GM21423 (cell line): ENCODE results near the gene NCKAP5.

Experiments used
- ATAC-seq: cut with Tn5 transposase; IDR thresholded peaks from one replicate; pipeline ENCODE4 v1.9.1; 2021; ENCODE audit warnings: mild to moderate bottlenecking, moderate library complexity; ENCODE audit not compliant: unreplicated experiment

Gene NCKAP5

GRCh38 chr2:133123904-133124303, 444.4 kb downstream of the NCKAP5 start:
- ATAC-seq = no peak

GRCh38 chr2:133123393-133123792, 444.9 kb downstream of the NCKAP5 start:
- ATAC-seq = no peak

DNA sequence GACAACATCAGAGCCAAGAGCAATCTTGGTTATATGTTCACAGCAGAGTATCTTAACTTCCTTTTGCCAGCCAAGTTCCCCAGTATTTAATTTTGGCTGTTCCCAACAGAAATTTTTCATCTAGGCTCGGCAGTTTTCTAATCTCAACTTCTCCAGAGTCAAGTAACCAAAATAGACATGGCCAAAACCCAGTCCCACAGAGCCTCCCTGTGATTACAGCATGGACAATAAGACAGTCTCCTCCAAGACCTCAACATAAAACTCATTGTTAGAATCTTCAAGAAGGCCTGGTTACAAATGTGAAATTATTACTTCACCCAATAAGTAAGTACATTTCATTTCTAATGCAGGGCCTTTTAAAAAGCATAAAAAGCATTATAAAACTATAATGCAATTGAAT, 445.7 kb downstream of the NCKAP5 start:
- ATAC-seq = no peak

- ATAC-seq = no peak
Measured at GRCh38 chr2:133120310-133120709, 448.0 kb downstream of the NCKAP5 start.

DNA sequence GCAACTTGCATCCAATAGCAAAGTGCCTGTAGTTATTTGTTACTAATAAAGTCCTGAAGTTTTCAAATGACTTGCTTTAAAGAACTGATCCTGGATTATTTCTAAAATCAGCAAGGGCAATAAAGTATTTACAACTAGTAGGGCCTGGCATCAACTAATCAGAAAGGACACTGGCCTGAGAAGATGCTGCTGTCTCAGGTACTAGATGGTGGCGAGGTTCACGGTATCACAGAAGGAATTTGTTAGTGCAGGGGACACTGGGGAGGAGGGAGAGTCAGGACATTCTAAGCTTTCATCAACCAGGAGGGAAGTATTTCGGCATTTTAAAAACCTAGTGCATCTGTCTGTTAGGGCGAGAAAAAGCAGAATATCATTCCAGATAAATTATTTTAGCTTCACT, 458.1 kb downstream of the NCKAP5 start:
- no peak for ATAC-seq

- ATAC-seq = no peak
Measured at GRCh38 chr2:133109772-133110171, 458.5 kb downstream of the NCKAP5 start.

- no peak for ATAC-seq
Measured at GRCh38 chr2:133107058-133107815, 461.0 kb downstream of the NCKAP5 start.

GRCh38 chr2:133104871-133105270, 463.4 kb downstream of the NCKAP5 start:
- no peak for ATAC-seq

DNA sequence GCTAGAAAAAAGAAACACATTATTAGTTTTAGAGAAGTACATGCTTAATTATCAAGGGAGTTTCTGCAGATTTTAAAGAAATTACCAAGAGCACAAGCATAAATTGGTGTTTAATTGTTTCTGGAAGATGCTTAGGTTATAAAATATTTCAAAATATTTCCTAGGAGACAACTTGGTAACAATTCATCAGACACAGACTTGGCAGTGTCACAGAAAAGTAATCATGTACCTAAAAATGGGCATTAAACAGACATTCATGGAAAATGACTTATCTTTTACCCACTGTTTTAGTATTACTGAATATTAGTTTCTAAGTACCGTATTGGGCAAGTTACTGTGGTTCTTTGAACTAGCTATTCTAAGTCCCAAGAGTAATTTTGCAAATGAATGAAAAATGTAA, 469.5 kb downstream of the NCKAP5 start:
- ATAC-seq = no peak

- ATAC-seq = no peak
Measured at GRCh38 chr2:133097666-133098065, 470.6 kb downstream of the NCKAP5 start.

GRCh38 chr2:133092571-133092970, 475.7 kb downstream of the NCKAP5 start:
- no peak for ATAC-seq

- ATAC-seq = no peak
Measured at GRCh38 chr2:133090358-133090757, 477.9 kb downstream of the NCKAP5 start.

DNA sequence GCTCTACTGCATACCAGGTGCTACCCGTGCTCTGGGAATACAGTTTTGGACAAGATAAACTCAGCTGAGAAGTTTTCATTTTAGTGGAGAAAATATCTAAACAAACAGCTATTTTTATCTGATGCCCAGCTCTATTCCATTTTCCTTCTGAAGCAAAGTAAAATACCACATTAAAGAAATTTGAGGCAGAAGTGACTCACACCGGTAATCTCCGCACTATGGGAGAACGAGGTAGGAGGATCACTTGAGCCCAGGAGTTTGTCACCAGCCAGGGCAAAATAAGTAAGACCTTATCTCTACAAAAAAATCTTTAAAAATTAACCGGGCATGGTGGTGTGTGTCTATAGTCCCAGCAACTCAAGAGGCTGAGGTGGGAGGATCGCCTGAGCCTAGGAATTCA, 482.1 kb downstream of the NCKAP5 start:
- ATAC-seq = no peak

GRCh38 chr2:133085646-133086045, 482.6 kb downstream of the NCKAP5 start:
- ATAC-seq = no peak

DNA sequence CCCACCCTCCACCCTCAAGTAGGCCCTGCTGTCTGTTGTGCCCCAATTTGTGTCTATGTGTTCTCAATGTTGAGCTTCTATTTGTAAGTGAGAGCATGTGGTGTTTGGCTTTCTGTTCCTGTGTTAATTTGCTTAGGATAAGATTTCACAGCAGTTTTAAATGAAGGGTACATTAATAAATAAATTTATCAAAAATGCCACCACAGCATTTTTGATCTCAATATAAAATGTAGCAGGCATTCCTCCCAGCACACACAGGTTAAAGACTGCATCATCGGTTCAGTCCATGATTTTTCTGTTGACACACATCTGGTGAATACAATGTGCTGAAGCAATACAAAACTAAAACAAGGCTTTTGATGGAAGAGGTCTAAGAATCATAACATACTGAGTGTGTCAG, 486.2 kb downstream of the NCKAP5 start:
- no peak for ATAC-seq

GRCh38 chr2:133080822-133081221, 487.4 kb downstream of the NCKAP5 start:
- ATAC-seq = no peak

DNA sequence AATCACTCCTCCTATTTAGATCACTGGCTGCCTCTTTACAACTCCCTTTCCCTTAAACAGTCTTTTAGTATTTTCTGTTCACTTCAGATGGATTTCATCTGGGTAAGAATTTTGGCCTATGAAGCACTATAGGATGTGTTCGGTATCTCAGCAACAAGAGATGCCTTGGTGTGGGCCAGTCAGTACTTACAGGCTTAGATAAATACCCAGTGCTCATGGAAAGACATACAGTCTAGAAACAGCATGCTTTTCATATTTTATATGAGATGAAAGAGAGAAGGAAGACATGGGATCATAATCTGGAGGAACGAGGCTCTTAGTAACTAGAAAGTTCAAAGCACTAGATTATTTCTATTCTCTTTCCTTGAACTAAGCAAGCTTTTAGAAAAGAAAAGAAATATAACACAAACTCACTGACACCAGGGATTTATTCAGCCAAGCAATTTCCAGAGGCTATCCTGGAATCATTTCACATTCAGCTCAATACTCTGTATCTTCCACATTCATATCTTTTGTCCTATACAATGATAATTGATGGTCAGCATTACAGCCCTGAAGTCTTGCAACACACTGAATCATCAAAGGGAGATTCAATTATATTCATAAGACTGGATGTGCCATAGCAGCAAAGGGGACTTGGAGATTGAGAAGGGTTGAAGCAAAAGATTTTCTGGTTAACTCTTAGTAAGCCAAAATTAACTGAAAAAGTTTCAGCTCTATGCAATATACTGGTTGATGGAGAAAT, 489.4 kb downstream of the NCKAP5 start:
- no peak for ATAC-seq

DNA sequence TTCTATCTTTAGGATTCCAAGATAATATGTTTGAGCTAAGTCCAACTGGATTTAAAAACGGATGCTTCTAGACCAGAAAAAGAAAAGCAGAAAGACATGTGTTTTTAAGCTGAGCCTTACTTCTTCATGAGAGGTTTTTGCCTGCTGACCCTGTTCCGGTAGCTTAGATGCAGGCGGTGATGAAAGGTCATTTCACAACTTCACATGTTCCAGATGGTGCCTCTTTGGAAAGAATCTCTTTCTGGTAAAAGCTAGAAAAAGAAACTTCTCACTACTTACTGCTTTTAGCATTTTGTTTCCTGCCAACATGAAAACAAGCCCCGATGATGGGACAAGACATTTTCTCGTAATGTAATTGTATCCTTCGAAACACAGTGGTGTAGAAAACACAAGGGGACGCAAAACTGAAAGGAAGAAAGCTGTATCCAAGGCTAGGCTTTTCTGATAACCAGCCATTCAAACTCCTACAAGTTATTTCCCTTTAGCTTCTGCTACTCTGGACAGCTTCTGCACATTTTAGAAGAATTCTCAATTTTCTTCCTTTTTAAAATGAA, 490.9 kb downstream of the NCKAP5 start:
- ATAC-seq = no peak

DNA sequence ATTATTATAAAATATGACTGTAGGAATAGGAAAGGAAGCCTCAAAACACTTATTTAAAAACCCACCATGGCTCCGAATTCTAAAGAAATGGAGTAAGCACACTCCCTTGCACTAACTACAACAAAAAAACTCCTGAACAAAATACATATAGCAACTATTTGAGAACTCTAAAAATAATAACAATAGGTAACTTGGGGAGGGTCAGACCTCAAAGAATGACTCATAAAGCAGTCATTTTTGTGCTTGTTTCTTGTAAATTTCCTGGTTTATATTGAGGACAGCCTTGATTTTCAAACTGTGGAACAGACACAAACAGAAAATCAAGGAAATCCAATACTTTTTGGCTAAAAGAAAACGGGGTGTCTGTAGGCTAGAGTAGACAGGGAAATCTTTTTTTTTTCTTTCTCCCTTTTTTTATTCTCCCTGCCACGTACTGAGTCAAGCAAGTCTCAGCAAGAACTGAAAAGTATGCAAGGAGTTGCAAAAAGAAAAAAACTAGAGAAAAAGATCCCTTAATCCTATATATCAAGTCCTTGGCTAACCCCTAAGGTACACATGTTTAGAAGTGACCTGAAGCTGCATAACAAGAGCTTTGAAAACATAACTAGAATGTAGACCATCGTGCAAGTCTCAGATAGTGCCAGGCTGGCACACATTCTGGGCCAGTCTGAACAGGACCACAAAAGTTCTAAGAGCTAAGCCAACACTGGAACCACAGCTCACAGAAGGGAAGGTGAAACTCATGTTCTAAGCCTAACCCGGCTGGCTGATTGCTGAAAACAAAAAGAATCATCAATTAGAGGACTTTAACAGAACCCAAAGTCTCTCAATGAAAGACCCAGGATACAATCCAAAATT, 495.2 kb downstream of the NCKAP5 start:
- ATAC-seq = no peak

GRCh38 chr2:133063775-133064174, 504.5 kb downstream of the NCKAP5 start:
- no peak for ATAC-seq
